Peyer's patch (tissue), 4 donors: ENCODE data around the gene KIR3DL2.

Experiments
- POLR2A ChIP-seq, 2 donors: fragments of 450-650 bp; IDR thresholded peaks; one replicate each; pipeline ENCODE4 v1.5.1; 2017; ENCODE audit warnings: antibody characterized with exemption in 2 of 2, mild to moderate bottlenecking in 2 of 2, moderate library complexity in 2 of 2
- TF ChIP-seq, protein P1 (sequence below), 6 experiments: fragments of 450-650 bp in 4 of 6; fragments of 200-600 bp in 2 of 6; sonication (generic) in 1 of 6; IDR thresholded peaks; one replicate each; pipeline ENCODE4 v1.5.1; 2017 to 2019; ENCODE audit warnings: antibody characterized with exemption in 6 of 6, mild to moderate bottlenecking in 3 of 6, moderate library complexity in 1 of 6

DNA sequence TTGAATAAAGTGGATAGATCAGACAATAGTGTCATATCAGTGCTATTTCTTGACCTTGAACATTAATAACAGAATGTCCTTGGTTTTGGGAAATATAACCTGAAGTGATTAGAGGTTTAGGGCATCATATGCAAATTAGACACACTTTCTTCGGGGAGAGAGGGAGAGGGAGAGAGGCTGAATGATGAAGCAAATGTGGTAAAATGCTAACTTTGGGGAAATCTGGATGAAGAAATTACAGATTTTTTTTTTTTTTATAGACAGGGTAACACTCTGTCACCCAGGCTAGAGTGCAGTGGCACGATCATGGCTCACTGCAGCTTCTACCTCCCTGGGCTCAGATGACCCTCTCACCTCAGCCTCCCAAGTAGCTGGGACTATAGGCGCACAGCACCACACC lies 51.8 kb downstream of the KIR3DL2 start:
- TF ChIP-seq, protein P1, sequence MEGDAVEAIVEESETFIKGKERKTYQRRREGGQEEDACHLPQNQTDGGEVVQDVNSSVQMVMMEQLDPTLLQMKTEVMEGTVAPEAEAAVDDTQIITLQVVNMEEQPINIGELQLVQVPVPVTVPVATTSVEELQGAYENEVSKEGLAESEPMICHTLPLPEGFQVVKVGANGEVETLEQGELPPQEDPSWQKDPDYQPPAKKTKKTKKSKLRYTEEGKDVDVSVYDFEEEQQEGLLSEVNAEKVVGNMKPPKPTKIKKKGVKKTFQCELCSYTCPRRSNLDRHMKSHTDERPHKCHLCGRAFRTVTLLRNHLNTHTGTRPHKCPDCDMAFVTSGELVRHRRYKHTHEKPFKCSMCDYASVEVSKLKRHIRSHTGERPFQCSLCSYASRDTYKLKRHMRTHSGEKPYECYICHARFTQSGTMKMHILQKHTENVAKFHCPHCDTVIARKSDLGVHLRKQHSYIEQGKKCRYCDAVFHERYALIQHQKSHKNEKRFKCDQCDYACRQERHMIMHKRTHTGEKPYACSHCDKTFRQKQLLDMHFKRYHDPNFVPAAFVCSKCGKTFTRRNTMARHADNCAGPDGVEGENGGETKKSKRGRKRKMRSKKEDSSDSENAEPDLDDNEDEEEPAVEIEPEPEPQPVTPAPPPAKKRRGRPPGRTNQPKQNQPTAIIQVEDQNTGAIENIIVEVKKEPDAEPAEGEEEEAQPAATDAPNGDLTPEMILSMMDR (IDR thresholded peaks at IDR 0.05) = no peak
- TF ChIP-seq POLR2A (IDR thresholded peaks at IDR 0.05) = no peak
